SU-DHL-6 (cell line): ENCODE results near the gene CCL25.
A peak's percentile ranks its signal among the peaks of the same experiment; 100 is the strongest.

ENCODE experiments used
- H2AFZ ChIP-seq: fragments of 200-600 bp; sonication (generic); 2 replicates; pipeline ENCODE4 v1.6.1; 2014; ENCODE audit warnings: low read depth, mild to moderate bottlenecking, moderate library complexity, mixed read lengths, antibody characterized with exemption, low read length; ENCODE audit not compliant: severe bottlenecking
- H3F3A ChIP-seq: fragments of 200-600 bp; shearing (Covaris generic); 2 replicates; pipeline ENCODE4 v1.6.0; 2016; ENCODE audit warnings: antibody characterized with exemption, mild to moderate bottlenecking; ENCODE audit not compliant: insufficient read depth
- H3K27ac ChIP-seq: fragments of 200-600 bp; sonication (generic); 2 replicates; pipeline ENCODE4 v1.5.1; 2016; ENCODE audit warnings: low read depth, mild to moderate bottlenecking, low read length, moderate library complexity, mixed read lengths
- H3K27me3 ChIP-seq: fragments of 200-600 bp; sonication (generic), shearing (Covaris generic); 2 replicates; pipeline ENCODE4 v1.6.0; 2014; ENCODE audit warnings: mild to moderate bottlenecking, low read length
- H3K36me3 ChIP-seq: fragments of 200-600 bp; sonication (generic); 2 replicates; pipeline ENCODE4 v1.6.1; 2014; ENCODE audit warnings: mild to moderate bottlenecking, low read length, mixed read lengths
- H3K4me2 ChIP-seq: fragments of 300-600, 200-600 bp; shearing (Covaris generic), sonication (generic); 2 replicates; pipeline ENCODE4 v1.6.0; 2014; ENCODE audit warnings: low read length, low read depth, mild to moderate bottlenecking; ENCODE audit not compliant: poor library complexity, severe bottlenecking
- H3K4me3 ChIP-seq: fragments of 200-600 bp; sonication (generic); 2 replicates; pipeline ENCODE4 v1.5.1; 2014; ENCODE audit warnings: antibody characterized with exemption, low read length, mild to moderate bottlenecking, mixed read lengths; ENCODE audit not compliant: insufficient read depth, poor library complexity, severe bottlenecking
- H3K79me2 ChIP-seq: fragments of 200-600 bp; sonication (generic); 2 replicates; pipeline ENCODE4 v1.6.1; 2014; ENCODE audit warnings: mild to moderate bottlenecking, low read length, moderate library complexity; ENCODE audit not compliant: insufficient read depth
- H3K9ac ChIP-seq: fragments of 200-600 bp; sonication (generic); 2 replicates; pipeline ENCODE4 v1.7.0; 2014; ENCODE audit warnings: mild to moderate bottlenecking, low read length
- H3K9me2 ChIP-seq: fragments of 200-600 bp; sonication (generic); replicated peaks from 2 replicates; pipeline ENCODE4 v1.6.1; 2014; ENCODE audit warnings: low read length; ENCODE audit not compliant: insufficient read depth
- H3K9me3 ChIP-seq: fragments of 200-600 bp; sonication (generic); 2 replicates; pipeline ENCODE4 v1.6.1; 2014; ENCODE audit warnings: low read length, mixed read lengths; ENCODE audit not compliant: insufficient read depth
- H4K20me1 ChIP-seq: fragments of 200-600 bp; sonication (generic); 2 replicates; pipeline ENCODE4 v1.6.1; 2014; ENCODE audit warnings: low read depth, mild to moderate bottlenecking, antibody characterized with exemption, low read length, moderate library complexity, mixed read lengths
- EZH2phosphoT487 ChIP-seq: fragments of 200-600 bp; sonication (generic), shearing (Covaris generic); conservative IDR thresholded peaks from 2 replicates; pipeline ENCODE4 v1.6.1; 2018; ENCODE audit warnings: mild to moderate bottlenecking, antibody characterized with exemption, low read length, moderate library complexity, mixed read lengths
- TF ChIP-seq, protein P1 (sequence below): fragments of 200-600 bp; sonication (generic); IDR thresholded peaks from one replicate; pipeline ENCODE4 v1.5.1; 2017; ENCODE audit warnings: antibody characterized with exemption, mild to moderate bottlenecking, low read length, moderate library complexity; ENCODE audit not compliant: insufficient read depth, poor library complexity, severe bottlenecking

CCL25 gene

DNA sequence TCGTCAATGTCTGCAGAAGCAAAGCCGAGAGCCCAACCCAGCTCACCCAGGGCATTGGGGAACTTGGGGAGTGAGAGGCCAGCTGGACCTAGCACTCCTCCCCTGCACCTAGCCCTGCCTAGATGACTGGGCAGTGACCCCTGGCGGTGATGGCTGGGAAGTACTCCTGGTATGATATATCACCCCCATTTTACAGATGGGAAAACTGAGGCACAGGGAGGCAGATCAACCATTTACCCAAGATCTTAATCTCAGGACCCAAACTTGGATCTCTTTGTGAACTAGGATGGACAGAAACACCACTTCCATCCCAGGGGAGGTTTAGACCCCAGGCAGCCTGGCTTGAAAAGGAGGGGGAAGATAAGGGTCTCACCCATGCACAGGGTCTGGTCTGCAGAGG is 43.5 kb downstream of the CCL25 start:
- Histone ChIP-seq H3K79me2 (no peaks in the 10 kb centered on the region), H3K4me3 (no peak overlapping the region), H3K9ac (no peak overlapping the region), H4K20me1 (no peaks in the 10 kb centered on the region), H3K4me2 (no peak overlapping the region), H3K27ac (no peak overlapping the region), H3K27me3 (no peaks in the 10 kb centered on the region; the same call in 1 of the 2 replicates), H3K9me2 (no peaks in the 10 kb centered on the region), H3K9me3 (peaks cover 9% of the 10 kb centered on the region; the same call in 1 of the 2 replicates), H2AFZ (no peak overlapping the region), H3F3A (no peaks in the 10 kb centered on the region), H3K36me3 (no peaks in the 10 kb centered on the region)
- TF ChIP-seq EZH2phosphoT487 = no peak
- TF ChIP-seq, protein P1, sequence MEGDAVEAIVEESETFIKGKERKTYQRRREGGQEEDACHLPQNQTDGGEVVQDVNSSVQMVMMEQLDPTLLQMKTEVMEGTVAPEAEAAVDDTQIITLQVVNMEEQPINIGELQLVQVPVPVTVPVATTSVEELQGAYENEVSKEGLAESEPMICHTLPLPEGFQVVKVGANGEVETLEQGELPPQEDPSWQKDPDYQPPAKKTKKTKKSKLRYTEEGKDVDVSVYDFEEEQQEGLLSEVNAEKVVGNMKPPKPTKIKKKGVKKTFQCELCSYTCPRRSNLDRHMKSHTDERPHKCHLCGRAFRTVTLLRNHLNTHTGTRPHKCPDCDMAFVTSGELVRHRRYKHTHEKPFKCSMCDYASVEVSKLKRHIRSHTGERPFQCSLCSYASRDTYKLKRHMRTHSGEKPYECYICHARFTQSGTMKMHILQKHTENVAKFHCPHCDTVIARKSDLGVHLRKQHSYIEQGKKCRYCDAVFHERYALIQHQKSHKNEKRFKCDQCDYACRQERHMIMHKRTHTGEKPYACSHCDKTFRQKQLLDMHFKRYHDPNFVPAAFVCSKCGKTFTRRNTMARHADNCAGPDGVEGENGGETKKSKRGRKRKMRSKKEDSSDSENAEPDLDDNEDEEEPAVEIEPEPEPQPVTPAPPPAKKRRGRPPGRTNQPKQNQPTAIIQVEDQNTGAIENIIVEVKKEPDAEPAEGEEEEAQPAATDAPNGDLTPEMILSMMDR = peak; percentile 36

DNA sequence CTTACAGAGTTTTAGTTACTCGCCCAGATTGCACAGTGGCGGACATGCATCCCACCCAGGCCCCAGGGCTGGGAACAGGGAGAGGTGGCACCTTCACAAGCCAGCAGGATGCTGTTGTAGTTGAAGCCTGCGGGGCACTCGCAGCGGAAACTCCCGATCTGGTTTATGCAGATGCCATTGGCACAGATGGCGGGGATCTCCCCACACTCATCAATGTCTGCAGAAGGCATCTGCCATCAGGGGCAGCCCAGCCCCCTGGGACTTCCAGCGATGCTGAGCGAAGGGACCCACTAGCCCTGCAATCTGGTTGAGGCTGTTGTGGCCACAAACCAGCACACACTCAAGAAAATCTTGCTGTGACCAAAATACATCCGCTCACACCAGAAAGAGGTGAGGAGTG is 44.6 kb downstream of the CCL25 start:
- H3K9ac ChIP-seq = no peak overlapping the region
- no peaks in the 10 kb centered on the region for H4K20me1 ChIP-seq
- H3K79me2 ChIP-seq = no peaks in the 10 kb centered on the region
- H3K36me3 ChIP-seq = no peaks in the 10 kb centered on the region
- H3K27ac ChIP-seq = no peak overlapping the region
- H2AFZ ChIP-seq = no peak overlapping the region
- no peaks in the 10 kb centered on the region for H3F3A ChIP-seq
- TF ChIP-seq, protein P1 = no peak
- TF ChIP-seq EZH2phosphoT487 = no peak
- H3K4me2 ChIP-seq = no peak overlapping the region
- no peaks in the 10 kb centered on the region; the same call in 1 of the 2 replicates for H3K27me3 ChIP-seq
- no peaks in the 10 kb centered on the region for H3K9me2 ChIP-seq
- no peak overlapping the region for H3K4me3 ChIP-seq
- H3K9me3 ChIP-seq = peaks cover 9% of the 10 kb centered on the region; the same call in 1 of the 2 replicates

DNA sequence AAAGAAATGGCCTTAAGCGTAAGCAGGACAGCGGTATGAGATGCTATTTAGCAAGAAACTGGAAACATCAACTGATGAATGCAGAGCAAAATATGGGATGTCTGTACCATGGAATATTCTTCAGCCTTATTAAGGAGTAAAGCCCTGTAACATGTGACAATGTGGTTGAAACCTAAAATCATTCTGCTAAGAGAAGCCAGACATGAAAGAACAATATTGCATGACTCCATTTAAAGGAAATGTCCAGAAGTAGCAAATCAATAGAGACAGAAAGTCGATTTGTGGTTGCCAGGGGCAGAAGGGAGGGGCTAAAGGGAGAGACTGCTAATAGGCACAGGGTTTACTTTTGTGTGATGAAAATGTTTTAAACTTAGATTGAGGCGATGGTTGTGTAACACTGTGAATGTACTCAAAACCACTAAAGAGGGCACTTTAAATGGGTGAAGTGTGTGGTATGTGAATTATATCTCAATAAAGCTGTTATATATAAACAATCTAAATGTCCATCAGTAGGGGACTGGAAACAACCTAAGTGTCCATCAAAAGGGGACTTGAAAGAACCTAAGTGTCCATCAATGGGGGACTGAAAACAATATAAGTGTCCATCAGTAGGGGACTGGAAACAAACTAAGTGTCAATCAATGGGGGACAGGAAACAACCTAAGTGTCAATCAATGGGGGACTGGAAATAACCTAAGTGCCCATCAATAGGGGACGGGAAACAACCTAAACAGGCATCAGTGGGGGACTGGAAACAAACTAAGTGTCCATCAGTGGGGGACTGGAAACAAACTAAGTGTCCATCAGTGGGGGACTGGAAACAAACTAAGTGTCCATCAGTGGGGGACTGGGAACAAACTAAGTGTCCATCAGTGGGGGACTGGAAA is 45.4 kb downstream of the CCL25 start:
- no peaks in the 10 kb centered on the region for H3K79me2 ChIP-seq
- no peaks in the 10 kb centered on the region for H4K20me1 ChIP-seq
- H3K36me3 ChIP-seq = no peaks in the 10 kb centered on the region
- H3K9me3 ChIP-seq = peaks cover 9% of the 10 kb centered on the region; the same call in 1 of the 2 replicates
- no peak overlapping the region for H3K4me2 ChIP-seq
- no peaks in the 10 kb centered on the region for H3F3A ChIP-seq
- H2AFZ ChIP-seq = no peak overlapping the region
- no peak overlapping the region for H3K9ac ChIP-seq
- H3K27me3 ChIP-seq = no peaks in the 10 kb centered on the region; the same call in 1 of the 2 replicates
- TF ChIP-seq, protein P1 = no peak
- no peak for TF ChIP-seq EZH2phosphoT487
- H3K27ac ChIP-seq = no peak overlapping the region
- no peak overlapping the region for H3K4me3 ChIP-seq
- no peaks in the 10 kb centered on the region for H3K9me2 ChIP-seq
